Left ventricle myocardium inferior (tissue), 1 donor: Measurements from ENCODE around the gene NSL1. TPM values are rescaled to one million over a fixed set of nuclear protein-coding genes. Genes with fewer than 3 reads are reported as not detected.

Source experiments
- DNase-seq: peaks from one replicate; pipeline ENCODE4 v3.0.0-alpha.2; 2020
- H3K27ac ChIP-seq: fragments of 200-600 bp; replicated peaks from 2 replicates; pipeline ENCODE4 v1.8.0; 2021
- H3K27me3 ChIP-seq: fragments of 200-600 bp; 2 replicates; pipeline ENCODE4 v1.8.0; 2021; ENCODE audit warnings: low read depth
- H3K36me3 ChIP-seq: fragments of 200-600 bp; 2 replicates; pipeline ENCODE4 v1.8.0; 2021
- H3K4me1 ChIP-seq: fragments of 200-600 bp; 2 replicates; pipeline ENCODE4 v1.8.0; 2021
- H3K4me3 ChIP-seq: fragments of 200-600 bp; 2 replicates; pipeline ENCODE4 v1.8.0; 2021; ENCODE audit warnings: mild to moderate bottlenecking, moderate library complexity
- H3K9me3 ChIP-seq: fragments of 200-600 bp; replicated peaks from 2 replicates; pipeline ENCODE4 v1.8.0; 2021
- CTCF ChIP-seq: fragments of 200-600 bp; IDR thresholded peaks from 2 replicates; pipeline ENCODE4 v1.8.0; 2021; ENCODE audit warnings: antibody characterized with exemption, mild to moderate bottlenecking, borderline replicate concordance
- intact Hi-C: fragments of 100-400 bp; cut with micrococcal nuclease; formaldehyde crosslinking; loops from one replicate; pipeline ENCODE4 v1.11.0; 2022
- total RNA-seq: library from RNA; stranded (reverse); fragmentation: NEBNext Ultra II Directional; extraction: Animal tissue kit (Norgen Biotek cat#: 25700); gene quantifications from one replicate; pipeline ENCODE4 v1.2.1, GENCODE V29; 2021
- donor health status: DM: no; HTN: yes; CAD: no; lungs with severe emphysema.

The NSL1 gene
- total RNA-seq, 1 donor from 2014 or later: 29.0 TPM

- Histone ChIP-seq H3K4me1 (peaks cover 33% of the 10 kb centered on the region), H3K27me3 (peaks cover 33% of the 10 kb centered on the region), H3K36me3 (no peaks in the 10 kb centered on the region), H3K27ac (peak overlapping the region; percentile 88), H3K4me3 (peak overlapping the region; percentile 77), H3K9me3 (no peaks in the 10 kb centered on the region)
- intact Hi-C loops: no loop called here
- peak; percentile 46 for DNase-seq
- peak; percentile 23 for TF ChIP-seq CTCF
Measured at GRCh38 chr1:212700892-212701819, 90.4 kb downstream of the NSL1 start.

GRCh38 chr1:212700223-212700891 lies 91.2 kb downstream of the NSL1 start:
- H3K27ac ChIP-seq: peak overlapping the region; percentile 88
- H3K4me3 ChIP-seq: peak overlapping the region; percentile 77
- peaks cover 33% of the 10 kb centered on the region for H3K4me1 ChIP-seq
- intact Hi-C loops: no loop called here
- peaks cover 41% of the 10 kb centered on the region for H3K27me3 ChIP-seq
- H3K36me3 ChIP-seq: no peaks in the 10 kb centered on the region
- TF ChIP-seq CTCF: no peak
- no peaks in the 10 kb centered on the region for H3K9me3 ChIP-seq
- peak; percentile 40 for DNase-seq

- peak within 1 kb of the TSS; percentile 77 for H3K4me3 ChIP-seq
- TF ChIP-seq CTCF: no peak
- no peaks in the 10 kb centered on the region for H3K36me3 ChIP-seq
- H3K4me1 ChIP-seq: peaks cover 33% of the 10 kb centered on the region
- DNase-seq: peak; percentile 66
- H3K27me3 ChIP-seq: peaks cover 41% of the 10 kb centered on the region
- intact Hi-C loops: no loop called here
- peak within 1 kb of the TSS; percentile 88 for H3K27ac ChIP-seq
- no peaks in the 10 kb centered on the region for H3K9me3 ChIP-seq
Measured at GRCh38 chr1:212699625-212700222, 91.9 kb downstream of the NSL1 start, which contains the start of gene BATF3. Gene BATF3 (minus strand): TSS chr1:212699840. CDS start chr1:212699762, 78 bp downstream.

- intact Hi-C loops: no loop called here
- H3K36me3 ChIP-seq: no peaks in the 10 kb centered on the region
- H3K9me3 ChIP-seq: no peaks in the 10 kb centered on the region
- peak overlapping the region; percentile 77 for H3K4me3 ChIP-seq
- TF ChIP-seq CTCF: peak; percentile 57
- peak overlapping the region; percentile 88 for H3K27ac ChIP-seq
- H3K4me1 ChIP-seq: peaks cover 33% of the 10 kb centered on the region
- peaks cover 41% of the 10 kb centered on the region for H3K27me3 ChIP-seq
- peak; percentile 40 for DNase-seq
Measured at GRCh38 chr1:212699104-212699624, 92.4 kb downstream of the NSL1 start.

GRCh38 chr1:212698467-212699103 lies 93.0 kb downstream of the NSL1 start:
- Histone ChIP-seq H3K27ac (no peak overlapping the region), H3K4me1 (peaks cover 33% of the 10 kb centered on the region), H3K9me3 (no peaks in the 10 kb centered on the region), H3K4me3 (peak overlapping the region; percentile 77), H3K27me3 (peaks cover 41% of the 10 kb centered on the region), H3K36me3 (no peaks in the 10 kb centered on the region)
- intact Hi-C loops: no loop called here
- TF ChIP-seq CTCF: no peak
- DNase-seq: no peak
